K562 (cell line): ENCODE results near the gene MRRF. TPM values are rescaled to one million over a fixed set of nuclear protein-coding genes. Genes with fewer than 3 reads are reported as not detected.

ENCODE experiments used
- CREB1 ChIP-seq, 2 experiments: sonication (generic) in 1 of 2; formaldehyde crosslinking in 1 of 2; IDR thresholded peaks; 2 replicates each; pipeline versions ENCODE4 v1.6.1 to v1.8.0; 2012 to 2022; ENCODE audit warnings: inconsistent platforms in 1 of 2, mild to moderate bottlenecking in 1 of 2, missing genetic modification reagents in 1 of 2, moderate library complexity in 1 of 2
- DNMT1 ChIP-seq: fragments of 450-650 bp; IDR thresholded peaks from 2 replicates; pipeline ENCODE4 v1.6.1; 2016; ENCODE audit warnings: antibody characterized with exemption, mild to moderate bottlenecking
- ELF2 ChIP-seq: fragments of 250-450 bp; sonication (Bioruptor Pico); IDR thresholded peaks from 2 replicates; pipeline ENCODE4 v1.5.0; 2021; ENCODE audit warnings: mild to moderate bottlenecking
- MTA3 ChIP-seq: fragments of 450-650 bp; formaldehyde crosslinking; IDR thresholded peaks from 2 replicates; pipeline ENCODE4 v1.6.1; 2017; ENCODE audit warnings: mild to moderate bottlenecking, borderline replicate concordance
- PCBP2 ChIP-seq: fragments of 200-400 bp; formaldehyde crosslinking; IDR thresholded peaks from 2 replicates; pipeline ENCODE4 v1.6.1; 2018; ENCODE audit warnings: low read length, low read depth, mild to moderate bottlenecking, moderate library complexity; ENCODE audit not compliant: poor library complexity, severe bottlenecking
- PHF8 ChIP-seq: fragments of 200-600 bp; sonication (generic); IDR thresholded peaks from 2 replicates; pipeline ENCODE4 v1.6.1; 2012; ENCODE audit warnings: mixed run types, mild to moderate bottlenecking, inconsistent platforms, low read length, moderate library complexity, borderline replicate concordance
- RBM17 ChIP-seq: fragments of 200-400 bp; formaldehyde crosslinking; IDR thresholded peaks from 2 replicates; pipeline ENCODE4 v1.6.1; 2017; ENCODE audit warnings: low read depth, mild to moderate bottlenecking, low read length, borderline replicate concordance
- RNF2 ChIP-seq: sonication (generic); IDR thresholded peaks from 2 replicates; pipeline ENCODE4 v1.6.1; 2016
- ZBTB49 ChIP-seq: sonication (generic); formaldehyde crosslinking; IDR thresholded peaks from 2 replicates; pipeline ENCODE4 v1.8.0; 2022; ENCODE audit warnings: missing genetic modification reagents, mild to moderate bottlenecking, borderline replicate concordance
- polyA plus RNA-seq, 8 experiments: library from polyadenylated mRNA; depleted of rRNA in 4 of 8; stranded (reverse) in 5 of 8; unstranded in 3 of 8; fragments of >200 nt; fragmentation: Nextera tagmentation in 2 of 8; fragmentation: Illumina TruSeq in 1 of 8; extraction: Ambion mirVana in 2 of 8; extraction: Trizol in 1 of 8; gene quantifications; 2 replicates each; pipeline versions ENCODE4 v1.2.1 to v1.2.3, GENCODE V29; 2011 to 2014; ENCODE audit warnings: inconsistent platforms in 1 of 8, missing spikeins in 1 of 8
- total RNA-seq, 7 experiments: library from RNA; depleted of rRNA in 6 of 7; stranded (reverse); fragments of >200 nt in 6 of 7; fragmentation: Illumina TruSeq in 2 of 7; extraction: Trizol in 2 of 7; gene quantifications; 2 replicates each; pipeline versions ENCODE4 v1.2.1 to v1.2.3, GENCODE V29; 2011 to 2021; ENCODE audit warnings: low replicate concordance in 1 of 7
- TF ChIP-seq, protein P1 (sequence below): sonication (generic); formaldehyde crosslinking; IDR thresholded peaks from 2 replicates; pipeline ENCODE4 v1.8.1; 2023; ENCODE audit warnings: mild to moderate bottlenecking, missing genetic modification reagents

The MRRF gene
- total and polyA plus RNA-seq, 9 of the 15 experiments (the other 6 are each of a cell fraction or from before 2014, with no cell fraction given) = 55.0 to 105 (median 81.2) TPM

GRCh38 chr9:122264360-122265148 is at the start of gene MRRF, which contains the start of gene RBM18 (continued):
- TF ChIP-seq, protein P1, sequence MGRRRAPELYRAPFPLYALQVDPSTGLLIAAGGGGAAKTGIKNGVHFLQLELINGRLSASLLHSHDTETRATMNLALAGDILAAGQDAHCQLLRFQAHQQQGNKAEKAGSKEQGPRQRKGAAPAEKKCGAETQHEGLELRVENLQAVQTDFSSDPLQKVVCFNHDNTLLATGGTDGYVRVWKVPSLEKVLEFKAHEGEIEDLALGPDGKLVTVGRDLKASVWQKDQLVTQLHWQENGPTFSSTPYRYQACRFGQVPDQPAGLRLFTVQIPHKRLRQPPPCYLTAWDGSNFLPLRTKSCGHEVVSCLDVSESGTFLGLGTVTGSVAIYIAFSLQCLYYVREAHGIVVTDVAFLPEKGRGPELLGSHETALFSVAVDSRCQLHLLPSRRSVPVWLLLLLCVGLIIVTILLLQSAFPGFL (CRISPR knock-in tag) = no peak
- TF ChIP-seq PHF8 (peak; percentile 92), MTA3 (peak; percentile 78), PCBP2 (no peak), RBM17 (no peak), DNMT1 (no peak), RNF2 (peak; percentile 79; the same call in 1 of the 2 replicates), ELF2 (CRISPR knock-in tag) (0 out of 2 replicates have a peak, but pooled peaks have one; percentile 55), ZBTB49 (no peak), CREB1 (IDR thresholded peaks at IDR 0.05) (peak; percentile 100), CREB1 (CRISPR knock-in tag; IDR thresholded peaks at IDR 0.05) (peak; percentile 100)
